Panc1 (cell line): ENCODE results near the gene OTOGL.
"Not testable (repeated sequence)": the region's sequence is repeated elsewhere in the genome, so short reads cannot be mapped to it uniquely, and the experiment has no call there.

ENCODE experiments used
- CTCF ChIP-seq: fragments of 450-650 bp; IDR thresholded peaks from 2 replicates; pipeline ENCODE4 v1.5.1; 2017; ENCODE audit warnings: mild to moderate bottlenecking
- POLR2AphosphoS5 ChIP-seq: IDR thresholded peaks from 2 replicates; pipeline ENCODE4 v1.6.1; 2012; ENCODE audit warnings: mild to moderate bottlenecking, low read depth, low read length, moderate library complexity
- TF ChIP-seq, protein P1 (sequence below), 2 experiments: IDR thresholded peaks; 2 replicates each; pipeline ENCODE4 v1.6.1; 2011 to 2012; ENCODE audit warnings: low read depth in 2 of 2, control low read depth in 1 of 2, low read length in 1 of 2, mild to moderate bottlenecking in 1 of 2, moderate library complexity in 1 of 2; ENCODE audit not compliant: insufficient read depth in 1 of 2

DNA sequence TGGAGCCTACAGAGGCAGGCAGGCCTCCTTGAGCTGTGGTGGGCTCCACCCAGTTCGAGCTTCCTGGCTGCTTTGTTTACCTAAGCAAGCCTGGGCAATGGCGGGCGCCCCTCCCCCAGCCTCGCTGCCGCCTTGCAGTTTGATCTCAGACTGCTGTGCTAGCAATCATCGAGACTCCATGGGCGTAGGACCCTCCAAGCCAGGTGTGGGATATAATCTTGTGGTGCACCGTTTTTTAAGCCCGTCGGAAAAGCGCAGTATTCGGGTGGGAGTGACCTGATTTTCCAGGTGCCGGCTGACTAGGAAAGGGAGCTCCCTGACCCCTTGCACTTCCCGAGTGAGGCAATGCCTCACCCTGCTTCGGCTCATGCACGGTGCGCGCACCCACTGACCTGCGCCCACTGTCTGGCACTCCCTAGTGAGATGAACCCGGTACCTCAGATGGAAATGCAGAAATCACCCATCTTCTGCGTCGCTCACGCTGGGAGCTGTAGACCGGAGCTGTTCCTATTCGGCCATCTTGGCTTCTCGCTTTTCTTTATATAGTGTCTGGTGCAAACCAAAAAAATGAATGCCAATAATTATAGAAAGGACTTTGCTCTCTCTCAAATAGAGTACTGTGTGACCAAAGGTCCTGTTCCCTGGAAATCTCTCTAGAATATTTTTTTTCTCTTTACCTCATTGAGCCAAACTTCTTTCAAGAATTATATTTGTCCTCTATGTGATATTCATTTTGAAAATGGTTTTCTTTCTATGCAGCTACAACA is 50.4 kb downstream of the OTOGL start:
- TF ChIP-seq, protein P1, sequence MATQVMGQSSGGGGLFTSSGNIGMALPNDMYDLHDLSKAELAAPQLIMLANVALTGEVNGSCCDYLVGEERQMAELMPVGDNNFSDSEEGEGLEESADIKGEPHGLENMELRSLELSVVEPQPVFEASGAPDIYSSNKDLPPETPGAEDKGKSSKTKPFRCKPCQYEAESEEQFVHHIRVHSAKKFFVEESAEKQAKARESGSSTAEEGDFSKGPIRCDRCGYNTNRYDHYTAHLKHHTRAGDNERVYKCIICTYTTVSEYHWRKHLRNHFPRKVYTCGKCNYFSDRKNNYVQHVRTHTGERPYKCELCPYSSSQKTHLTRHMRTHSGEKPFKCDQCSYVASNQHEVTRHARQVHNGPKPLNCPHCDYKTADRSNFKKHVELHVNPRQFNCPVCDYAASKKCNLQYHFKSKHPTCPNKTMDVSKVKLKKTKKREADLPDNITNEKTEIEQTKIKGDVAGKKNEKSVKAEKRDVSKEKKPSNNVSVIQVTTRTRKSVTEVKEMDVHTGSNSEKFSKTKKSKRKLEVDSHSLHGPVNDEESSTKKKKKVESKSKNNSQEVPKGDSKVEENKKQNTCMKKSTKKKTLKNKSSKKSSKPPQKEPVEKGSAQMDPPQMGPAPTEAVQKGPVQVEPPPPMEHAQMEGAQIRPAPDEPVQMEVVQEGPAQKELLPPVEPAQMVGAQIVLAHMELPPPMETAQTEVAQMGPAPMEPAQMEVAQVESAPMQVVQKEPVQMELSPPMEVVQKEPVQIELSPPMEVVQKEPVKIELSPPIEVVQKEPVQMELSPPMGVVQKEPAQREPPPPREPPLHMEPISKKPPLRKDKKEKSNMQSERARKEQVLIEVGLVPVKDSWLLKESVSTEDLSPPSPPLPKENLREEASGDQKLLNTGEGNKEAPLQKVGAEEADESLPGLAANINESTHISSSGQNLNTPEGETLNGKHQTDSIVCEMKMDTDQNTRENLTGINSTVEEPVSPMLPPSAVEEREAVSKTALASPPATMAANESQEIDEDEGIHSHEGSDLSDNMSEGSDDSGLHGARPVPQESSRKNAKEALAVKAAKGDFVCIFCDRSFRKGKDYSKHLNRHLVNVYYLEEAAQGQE (IDR thresholded peaks at IDR 0.05; ENCODE audit: insufficient read depth in 1 of 2, low read depth in 2 of 2, low read length in 1 of 2): not testable (repeated sequence)
- not testable (repeated sequence) for TF ChIP-seq CTCF, POLR2AphosphoS5
